ENCODE data around the gene NFE2L2.

DNA sequence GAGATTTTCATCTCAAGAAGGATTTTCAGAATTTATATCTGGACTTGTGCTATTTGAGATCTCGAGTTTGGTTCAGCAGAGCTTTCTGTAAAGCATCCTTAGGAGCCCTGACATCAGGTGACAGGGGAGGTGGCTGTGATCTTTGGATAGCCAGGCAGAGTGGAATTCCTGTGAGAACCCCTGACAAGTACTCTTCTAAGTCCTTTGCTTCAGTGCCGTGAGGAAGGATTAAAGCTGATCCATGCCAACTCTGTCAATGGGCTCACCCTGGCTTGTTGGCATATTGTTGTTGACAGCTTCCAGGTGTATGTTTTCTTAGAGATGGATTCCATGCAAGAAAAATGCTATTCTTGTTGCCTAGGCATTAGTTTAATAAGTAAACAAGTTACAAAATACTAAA is 38.0 kb upstream of the NFE2L2 start:
- TF ChIP-seq, protein P1, sequence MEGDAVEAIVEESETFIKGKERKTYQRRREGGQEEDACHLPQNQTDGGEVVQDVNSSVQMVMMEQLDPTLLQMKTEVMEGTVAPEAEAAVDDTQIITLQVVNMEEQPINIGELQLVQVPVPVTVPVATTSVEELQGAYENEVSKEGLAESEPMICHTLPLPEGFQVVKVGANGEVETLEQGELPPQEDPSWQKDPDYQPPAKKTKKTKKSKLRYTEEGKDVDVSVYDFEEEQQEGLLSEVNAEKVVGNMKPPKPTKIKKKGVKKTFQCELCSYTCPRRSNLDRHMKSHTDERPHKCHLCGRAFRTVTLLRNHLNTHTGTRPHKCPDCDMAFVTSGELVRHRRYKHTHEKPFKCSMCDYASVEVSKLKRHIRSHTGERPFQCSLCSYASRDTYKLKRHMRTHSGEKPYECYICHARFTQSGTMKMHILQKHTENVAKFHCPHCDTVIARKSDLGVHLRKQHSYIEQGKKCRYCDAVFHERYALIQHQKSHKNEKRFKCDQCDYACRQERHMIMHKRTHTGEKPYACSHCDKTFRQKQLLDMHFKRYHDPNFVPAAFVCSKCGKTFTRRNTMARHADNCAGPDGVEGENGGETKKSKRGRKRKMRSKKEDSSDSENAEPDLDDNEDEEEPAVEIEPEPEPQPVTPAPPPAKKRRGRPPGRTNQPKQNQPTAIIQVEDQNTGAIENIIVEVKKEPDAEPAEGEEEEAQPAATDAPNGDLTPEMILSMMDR (IDR thresholded peaks at IDR 0.05) = no peak
- TF ChIP-seq POLR2A (IDR thresholded peaks at IDR 0.05) (no peak), EP300 (IDR thresholded peaks at IDR 0.05) (no peak), POLR2AphosphoS5 (IDR thresholded peaks at IDR 0.05) (no peak)

All from upper lobe of left lung (tissue), 4 donors.